RKO (cell line): ENCODE measurements around the gene FOXJ2.
"Not testable (repeated sequence)": the region's sequence is repeated elsewhere in the genome, so short reads cannot be mapped to it uniquely, and the experiment has no call there.

Experiments used
- DNase-seq: peaks from one replicate; pipeline ENCODE4 v3.0.0-alpha.2; 2016; ENCODE audit warnings: low spot score

Gene FOXJ2

DNA sequence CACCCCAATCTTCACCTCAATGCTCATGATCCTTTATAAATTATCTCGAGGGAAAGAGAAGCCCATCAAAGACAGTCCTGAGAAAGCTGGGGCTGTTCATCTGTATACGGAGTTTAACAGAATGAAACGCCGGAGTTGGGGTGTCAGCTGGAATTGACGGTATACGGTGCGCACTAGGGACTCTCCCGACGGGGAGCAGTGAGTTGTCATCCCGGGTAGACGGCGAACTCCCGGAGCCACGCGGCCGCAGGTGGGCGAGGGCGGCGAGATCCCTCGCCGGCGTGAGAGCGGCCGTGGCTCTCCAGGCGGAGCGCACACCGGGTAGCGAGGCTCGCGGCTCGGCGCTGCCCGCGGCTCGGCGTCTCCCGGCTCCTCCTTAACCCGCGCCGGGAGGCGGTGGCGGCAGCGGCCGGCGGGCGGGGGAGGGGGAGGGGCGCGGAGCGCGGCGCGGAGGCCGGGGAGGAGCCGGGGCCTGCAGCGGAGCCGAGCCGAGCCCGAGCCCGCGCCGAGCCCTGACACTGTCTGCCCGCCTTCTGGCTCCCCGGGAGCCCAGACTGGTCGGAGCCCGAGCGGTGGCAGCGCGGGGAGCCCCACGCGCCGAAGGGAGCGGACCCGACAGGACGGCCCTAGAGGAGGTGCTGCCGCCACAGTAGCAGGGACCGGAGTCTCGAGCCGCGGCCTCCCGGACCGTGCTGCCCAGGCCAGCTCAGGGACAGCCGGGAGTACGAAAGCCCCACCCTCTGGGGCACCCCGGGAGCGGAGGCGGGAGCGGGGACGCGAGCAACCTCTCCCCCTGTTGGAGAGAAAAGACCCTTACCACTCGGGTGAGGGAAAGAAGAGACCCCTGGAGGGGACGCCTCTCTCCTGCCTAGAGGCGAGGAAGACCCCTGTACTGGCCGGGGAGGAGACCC lies at the start of gene FOXJ2:
Gene FOXJ2, plus strand, starts transcription at position 475 of the 911 bp plus-strand sequence. CDS start 7,117 bp downstream, outside the sequence.
- peak; percentile 66 for DNase-seq

DNA sequence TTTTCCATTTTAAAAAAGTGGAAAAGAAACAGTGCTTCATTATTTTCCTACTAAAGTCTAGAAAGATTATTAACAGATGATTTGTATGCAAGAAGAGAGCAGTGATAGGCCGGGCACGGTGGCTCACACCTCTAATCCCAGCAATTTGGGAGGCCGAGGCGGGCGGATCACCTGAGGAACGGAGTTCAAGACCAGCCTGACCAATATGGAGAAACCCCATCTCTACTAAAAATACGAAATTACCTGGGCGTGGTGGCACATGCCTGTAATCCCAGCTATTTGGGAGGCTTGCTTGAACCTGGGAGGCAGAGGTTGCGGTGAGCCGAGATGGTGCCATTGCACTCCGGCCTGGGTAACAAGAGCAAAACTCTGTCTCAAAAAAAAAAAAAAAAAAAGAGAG lies 49.5 kb upstream of the FOXJ2 start:
- DNase-seq: not testable (repeated sequence)

DNA sequence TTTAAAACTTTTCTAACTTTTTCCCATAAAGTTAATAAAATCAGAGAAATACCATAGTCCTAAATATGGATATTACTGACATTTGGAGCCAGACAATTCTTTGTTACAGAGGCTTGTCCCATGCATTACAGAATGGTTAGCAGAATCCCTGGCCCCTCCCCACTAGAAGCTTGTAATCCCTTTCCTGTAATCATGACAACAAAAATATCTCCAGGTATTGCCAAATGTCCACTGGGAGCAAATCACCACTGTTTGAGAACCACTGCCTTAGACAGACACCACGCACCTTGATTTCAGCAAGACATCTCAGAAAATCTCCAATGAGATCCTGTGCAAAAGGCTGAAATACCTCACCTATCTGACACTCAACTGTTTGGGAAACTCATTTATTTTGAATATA lies 49.1 kb upstream of the FOXJ2 start:
- DNase-seq: not testable (repeated sequence)

DNA sequence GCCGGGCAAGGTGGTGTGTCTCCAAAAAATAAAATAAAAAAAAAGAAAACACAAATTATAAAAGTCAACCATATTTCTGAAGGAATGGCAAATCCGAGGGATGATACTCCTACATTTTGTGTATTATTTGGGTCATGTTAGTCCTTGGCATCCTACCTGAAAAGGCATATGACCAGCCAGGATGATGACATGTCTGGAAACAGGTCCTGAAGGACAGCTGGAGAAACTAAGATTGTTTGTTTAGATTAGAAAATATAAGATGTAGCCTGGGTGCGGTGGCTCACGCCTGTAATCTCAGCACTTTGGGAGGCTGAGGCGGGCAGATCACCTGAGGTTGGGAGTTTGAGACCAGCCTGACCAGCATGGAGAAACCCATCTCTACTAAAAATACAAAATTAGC lies 47.6 kb upstream of the FOXJ2 start:
- no peak for DNase-seq

DNA sequence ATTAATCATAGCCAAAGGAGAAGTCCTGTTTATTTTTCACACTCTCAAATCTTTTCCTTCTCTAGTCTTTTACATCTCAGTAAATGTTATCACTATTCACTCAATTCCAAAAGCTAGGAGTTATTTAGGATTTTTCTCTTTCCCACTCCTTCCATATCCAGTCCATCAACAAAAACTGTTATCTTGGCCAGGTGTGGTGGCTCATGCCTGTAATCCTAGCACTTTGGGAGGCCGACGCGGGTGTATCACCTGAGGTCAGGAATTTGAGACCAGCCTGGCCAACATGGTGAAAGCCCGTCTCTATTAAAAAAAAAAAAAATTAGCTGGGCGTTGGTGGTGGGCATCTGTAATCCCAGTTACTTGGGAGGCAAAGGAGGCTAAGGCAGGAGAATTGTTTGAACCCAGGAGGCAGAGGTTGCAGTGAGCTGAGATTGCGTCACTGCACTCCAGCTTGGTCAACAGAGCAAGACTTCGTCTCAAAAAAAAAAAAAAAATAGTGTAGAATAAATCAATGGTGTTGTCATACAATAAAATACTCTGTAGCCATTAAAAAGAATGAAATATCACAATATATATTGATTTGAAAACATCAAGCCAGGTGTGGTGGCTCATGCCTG lies 46.6 kb upstream of the FOXJ2 start:
- DNase-seq: no peak

DNA sequence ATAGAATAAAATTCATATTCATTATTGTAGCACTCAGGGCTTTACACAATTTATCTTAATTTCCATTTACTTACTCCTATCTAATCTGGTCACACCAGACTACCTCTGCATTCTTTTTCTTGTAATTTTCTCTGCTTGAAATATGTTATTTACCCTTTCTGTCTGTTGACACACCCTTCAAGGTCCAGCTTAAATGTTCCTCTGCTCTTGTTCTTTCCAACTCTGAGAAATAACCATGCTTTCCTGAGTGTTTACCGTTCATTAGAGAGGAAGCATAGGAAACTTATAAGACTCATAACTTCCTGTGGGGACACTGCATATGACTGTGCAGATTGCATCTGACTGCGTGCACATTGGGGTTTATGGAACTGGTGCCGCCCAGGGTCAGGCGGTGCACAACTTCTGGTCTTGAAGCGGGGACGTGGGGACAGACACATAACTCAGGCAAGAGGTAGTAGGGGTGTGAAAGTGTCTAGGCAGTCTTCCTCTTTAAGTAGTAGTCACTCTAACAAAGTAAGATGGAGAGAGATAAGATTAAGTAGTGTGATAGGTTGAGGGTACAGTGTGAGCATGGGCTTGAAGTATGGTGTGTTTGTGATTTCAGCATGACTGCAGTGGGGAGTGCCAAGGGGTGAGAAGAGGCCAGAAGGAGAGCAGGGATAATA lies 42.6 kb upstream of the FOXJ2 start:
- no peak for DNase-seq

DNA sequence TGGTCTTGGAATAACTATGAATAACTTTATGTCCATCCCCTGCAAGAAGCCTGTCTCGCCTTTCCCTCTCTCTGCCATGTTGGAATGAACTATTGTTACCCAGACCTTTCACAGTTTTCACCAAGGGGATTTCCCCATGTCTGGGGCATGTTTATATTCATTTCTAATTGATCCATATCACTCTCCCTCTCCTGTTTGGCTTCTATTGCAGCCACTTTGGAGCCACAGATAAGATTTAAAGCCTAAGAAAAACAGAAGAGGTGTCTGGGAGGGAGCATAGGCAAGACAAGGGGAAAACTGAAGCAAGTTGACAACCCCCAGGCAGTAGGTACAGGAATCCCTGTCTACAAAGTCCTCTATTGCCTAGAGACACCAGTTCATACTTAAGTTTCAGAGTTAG lies 41.0 kb upstream of the FOXJ2 start:
- no peak for DNase-seq

DNA sequence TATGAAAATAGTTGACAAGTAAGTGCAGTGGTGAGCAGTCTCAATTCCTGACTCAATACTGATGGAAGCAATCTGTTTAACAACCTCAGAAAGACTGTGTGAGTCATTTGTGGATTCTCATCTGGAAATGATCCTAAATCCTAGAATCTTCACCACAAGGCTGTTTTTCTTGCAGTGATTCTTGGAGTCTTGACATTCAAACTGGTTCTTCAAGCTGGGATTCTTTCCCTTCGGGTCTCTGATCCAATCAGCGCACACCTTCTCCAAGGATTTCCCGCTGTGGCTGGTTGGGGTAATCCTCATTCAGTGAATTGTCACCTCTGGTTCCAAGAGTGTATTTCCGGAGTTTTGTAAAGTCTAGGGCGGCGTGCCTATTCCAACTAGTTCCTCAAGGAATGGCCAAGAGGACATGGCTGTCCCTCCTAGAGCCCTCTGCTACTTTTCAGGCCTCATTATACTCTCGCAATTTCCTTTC lies 37.7 kb upstream of the FOXJ2 start:
- DNase-seq: peak; percentile 68

DNA sequence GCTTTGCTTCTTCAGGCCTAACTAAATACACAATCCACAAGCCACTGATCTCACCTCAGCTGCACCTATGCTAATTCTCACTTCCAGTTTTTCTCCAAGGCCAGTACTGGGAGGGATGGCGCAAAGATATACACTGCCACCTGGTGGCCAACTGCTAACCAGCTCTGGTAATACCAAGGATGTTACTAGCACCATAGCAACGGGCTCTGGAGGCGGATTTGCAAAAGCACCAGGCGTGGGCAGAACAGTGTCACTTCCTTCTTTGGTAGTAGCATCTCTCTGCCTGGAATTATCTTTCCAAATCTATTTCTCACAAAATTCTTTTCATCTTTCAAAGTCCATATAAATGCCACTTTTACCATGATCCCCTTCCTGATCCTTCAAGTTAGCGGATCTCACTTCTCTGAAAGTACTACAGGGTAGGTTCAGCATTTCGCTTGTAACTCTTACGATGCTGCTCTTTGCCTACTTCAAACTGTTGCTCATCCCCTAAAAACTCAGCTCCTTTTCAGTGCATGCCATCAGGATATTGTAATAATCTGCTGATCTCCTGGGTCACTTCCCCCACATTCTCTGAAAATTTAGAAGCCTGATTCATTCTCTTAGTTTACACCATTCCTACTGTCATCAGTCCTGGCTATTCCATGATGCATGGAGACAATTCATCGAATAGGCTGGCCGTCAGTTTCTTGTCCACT lies 37.1 kb upstream of the FOXJ2 start:
- DNase-seq: peak; percentile 87

DNA sequence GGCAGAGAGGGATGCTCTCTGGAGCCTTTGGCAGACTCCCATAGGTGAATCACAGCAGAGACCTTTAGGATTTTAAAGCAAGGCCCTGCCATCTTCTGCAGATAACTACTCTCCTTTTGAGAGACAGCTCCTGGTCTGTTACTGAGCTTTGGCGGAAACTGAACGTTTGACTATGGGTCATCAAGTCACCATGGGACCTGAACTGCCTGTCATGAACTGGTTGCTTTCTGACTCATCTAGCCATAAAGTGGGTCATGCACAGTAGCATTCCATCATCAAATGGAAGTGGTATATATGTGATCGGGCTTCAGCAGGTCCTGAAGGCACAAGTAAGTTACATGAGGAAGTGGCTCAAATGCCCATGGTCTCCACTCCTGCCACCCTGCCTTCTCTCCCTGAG lies 31.7 kb upstream of the FOXJ2 start:
- DNase-seq: peak; percentile 39

DNA sequence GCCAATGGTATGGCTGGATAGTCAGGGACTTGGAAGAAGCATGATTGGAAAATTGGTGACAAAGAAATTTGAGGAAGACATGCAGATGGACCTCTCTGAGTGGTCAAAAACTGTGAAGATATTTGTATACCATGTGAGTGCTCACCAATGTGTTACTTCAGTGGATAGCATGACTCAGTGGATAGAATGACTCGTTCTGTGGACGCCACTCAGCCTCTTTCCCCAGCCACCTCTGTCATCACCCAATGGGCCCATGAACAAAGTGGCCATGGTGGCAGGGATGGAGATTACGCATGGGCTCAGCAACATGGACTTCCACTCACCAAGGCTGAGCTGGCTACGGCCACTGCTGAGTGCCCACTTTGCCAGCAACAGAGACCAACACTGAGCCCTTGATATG lies 31.0 kb upstream of the FOXJ2 start:
- peak; percentile 39 for DNase-seq

DNA sequence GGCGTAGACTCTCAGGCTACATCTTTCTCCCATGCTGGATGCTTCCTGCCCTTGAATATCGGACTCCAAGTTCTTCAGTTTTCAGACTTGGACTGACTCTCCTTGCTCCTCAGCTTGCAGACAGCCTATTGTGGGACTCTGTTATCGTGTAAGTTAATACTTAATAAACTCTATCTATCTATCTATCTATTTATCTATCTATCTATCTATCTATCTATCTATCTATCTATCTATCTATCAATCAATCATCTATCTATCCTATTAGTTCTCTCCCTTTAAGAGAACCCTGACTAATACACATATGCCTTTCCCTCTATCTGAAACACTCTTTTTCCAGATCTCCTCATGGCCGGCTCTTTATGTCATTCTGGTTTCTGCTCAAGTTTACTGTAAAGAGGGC lies 27.6 kb upstream of the FOXJ2 start:
- DNase-seq: not testable (repeated sequence)

DNA sequence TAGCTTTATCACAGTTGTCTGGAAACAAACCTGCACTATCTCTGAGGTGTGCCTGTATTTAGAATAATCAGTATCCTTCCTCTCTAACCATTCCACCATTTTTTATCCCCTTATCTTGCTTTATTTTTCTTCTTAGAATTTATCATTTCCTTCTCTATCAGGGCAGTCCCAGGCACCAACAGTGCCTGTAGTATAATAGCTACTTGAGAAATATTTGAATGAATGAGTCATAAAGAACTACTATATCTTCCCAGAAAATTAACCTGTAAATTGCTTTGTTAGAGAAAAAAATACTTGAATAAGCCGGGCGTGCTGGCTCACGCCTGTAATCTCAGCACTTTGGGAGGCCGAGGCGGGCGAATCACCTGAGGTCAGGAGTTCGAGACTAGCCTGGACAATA lies 21.2 kb upstream of the FOXJ2 start:
- DNase-seq: no peak

DNA sequence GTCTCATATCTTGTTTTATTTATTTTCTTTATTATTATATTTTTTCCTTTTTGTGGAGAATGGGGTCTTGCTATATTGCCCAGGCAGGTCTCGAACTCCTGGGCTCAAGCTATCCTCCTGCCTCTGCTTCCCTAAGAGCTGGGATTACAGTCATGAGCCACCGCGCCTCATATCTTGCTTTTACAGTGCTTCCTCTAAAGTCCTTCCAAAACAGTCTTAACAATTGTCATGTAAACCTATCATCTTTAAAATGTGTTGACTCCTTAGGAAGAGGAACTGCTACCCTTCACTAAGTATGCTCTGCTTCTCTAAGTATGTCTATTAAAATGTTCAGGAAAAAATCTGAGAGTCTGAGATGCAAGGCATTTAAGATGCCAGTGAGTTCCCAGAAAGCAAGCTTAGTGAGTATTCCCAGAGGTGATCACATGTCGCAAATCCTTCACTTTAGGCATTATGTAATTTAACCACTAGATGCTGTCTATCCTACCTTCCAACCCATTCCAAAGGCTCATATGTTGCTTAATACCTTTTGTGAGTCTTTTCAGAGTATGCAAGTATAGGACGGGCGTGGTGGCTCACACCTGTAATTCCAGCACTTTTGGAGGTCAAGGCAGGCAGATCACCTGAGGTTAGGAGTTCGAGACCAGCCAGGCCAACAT lies 19.7 kb upstream of the FOXJ2 start:
- no peak for DNase-seq

DNA sequence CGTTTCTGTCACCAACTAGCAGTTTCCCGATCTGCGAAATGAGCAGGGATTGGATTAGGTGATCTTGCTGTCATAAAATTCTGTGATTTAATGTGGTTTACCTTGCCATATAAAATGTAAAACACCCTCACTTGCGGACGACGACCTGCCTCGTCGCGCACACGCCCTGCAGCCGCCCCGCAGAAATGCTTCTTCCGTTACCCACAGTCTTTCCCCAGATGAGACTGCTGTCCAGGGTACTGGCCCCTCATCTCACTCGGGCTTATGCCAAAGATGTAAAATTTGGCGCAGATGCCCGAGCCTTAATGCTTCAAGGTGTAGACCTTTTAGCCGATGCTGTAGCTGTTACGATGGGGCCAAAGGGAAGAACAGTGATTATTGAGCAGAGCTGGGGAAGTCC lies 17.7 kb upstream of the FOXJ2 start:
- no peak for DNase-seq

DNA sequence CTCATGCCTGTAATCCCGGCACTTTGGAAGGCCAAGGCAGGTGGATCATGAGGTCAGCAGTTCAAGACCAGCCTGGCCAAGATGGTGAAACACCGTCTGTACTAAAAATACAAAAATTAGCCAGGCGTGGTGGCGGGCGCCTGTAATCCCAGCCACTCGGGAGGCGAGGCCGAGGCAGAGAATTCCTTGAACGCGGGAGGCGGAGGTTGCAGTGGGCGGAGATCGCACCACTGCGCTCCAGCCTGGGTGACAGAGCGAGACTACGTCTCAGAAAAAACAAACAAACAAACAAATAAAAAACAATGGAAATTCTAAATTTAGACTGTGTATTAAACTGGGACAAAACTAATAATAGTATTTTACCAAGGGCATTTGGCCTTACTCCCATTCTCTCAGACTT lies 14.3 kb upstream of the FOXJ2 start:
- DNase-seq: not testable (repeated sequence)

DNA sequence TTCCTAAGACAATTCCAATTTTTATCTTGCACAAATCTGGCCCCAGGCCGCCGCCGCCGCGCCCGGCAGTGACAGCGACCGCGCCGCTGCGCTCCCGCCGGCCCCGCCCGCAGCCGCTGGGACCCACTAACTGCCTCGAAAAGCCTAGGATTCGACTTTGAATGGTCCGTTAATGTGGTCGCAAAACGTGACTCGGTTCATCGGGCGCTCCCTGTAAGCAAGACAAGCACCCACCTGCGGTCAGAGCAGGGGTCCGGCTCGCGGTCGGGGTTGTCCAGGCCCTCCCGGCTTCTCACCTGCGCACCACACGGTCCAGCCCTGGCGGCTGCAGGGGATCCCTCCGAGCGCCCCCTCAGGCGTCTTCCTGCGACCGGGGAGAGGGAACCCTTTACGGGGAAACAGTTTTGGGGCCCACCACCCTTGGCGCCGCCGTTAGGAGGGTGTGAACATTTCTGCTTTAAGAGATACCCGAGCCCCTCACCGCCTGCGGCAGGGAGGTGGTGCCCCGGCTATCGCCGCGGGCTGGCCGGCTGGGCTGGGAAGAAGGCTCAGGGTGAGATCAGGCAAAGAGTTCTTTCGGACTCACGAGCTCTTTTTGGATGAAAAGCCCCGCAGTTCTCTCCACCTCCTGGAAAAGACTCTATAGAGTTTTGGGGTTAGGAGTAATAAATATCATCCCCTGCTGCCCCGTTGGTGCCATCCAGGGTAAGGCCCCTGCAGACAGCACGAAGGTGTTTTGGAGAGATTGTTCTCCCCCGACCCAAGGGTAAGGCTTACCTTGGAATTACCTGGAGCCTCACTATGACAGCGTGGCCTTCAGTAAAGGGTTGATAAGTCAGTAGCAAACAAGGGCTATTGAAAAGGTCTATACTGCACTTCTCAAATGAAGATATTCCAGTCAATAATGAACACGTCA lies 13.6 kb upstream of the FOXJ2 start:
- DNase-seq: no peak

DNA sequence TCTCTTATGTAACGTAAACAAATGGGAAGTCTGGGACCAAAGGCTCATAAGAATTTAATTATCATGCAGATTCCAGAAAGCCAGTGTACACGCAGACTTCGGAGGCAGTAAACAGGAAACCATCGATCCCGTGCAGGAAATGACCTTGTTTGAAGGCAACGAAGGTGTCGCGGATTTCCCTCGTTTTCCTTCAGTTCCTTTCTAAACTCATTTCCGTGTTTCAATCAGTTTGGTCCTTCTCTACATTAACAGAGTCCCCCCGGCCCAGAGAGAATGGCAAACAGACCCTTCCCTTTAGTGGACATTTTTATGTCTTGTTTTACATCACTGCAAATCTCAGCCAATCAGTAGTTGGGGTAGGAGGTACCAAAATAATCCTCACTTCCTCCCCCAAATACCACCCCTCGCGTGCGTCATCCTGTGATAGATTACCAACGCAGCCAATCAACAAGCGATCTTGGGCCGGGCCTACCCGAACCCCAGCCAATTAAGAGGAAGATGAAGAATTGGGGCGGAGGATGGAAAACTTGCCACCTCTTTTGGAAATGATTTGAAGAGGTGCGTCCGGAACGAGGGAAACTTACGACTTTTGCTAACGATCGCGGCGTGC lies 6.1 kb upstream of the FOXJ2 start:
- peak; percentile 98 for DNase-seq

DNA sequence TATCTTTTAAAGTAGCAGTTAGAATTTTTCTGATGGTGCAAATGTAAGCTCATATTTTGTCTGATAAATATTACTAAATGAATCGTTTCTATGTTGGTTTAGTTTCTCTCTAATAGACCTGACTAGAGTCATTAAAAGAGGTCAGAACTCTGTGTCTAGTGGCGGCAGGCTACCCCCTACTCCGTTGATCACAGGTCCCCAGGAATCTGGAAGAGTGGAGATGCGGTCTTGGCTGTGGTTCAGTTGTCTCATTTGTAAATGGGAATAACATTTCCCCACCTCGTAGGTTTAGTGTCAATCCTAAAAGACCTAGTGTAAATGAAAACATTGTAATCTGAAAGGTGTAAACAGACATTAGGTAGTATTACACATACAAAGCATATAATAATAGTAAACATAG lies 4.7 kb upstream of the FOXJ2 start:
- DNase-seq: no peak

DNA sequence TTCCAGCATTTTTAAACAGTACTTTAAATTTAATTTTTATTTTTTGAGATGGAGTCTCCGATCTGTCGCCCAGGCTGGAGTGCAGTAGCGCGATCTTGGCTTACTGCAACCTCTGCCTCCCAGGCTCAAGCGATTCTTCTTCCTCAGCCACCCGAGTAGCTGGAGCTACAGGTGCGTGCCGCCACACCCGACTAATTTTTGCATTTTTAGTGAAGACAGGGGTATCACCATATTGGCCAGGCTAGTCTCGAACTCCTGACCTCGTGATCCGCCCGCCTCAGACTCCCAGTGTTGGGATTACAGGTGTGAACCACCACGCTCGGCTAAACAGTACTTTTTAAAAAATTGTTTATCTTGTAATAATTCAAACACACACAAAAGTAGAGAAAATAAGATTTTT lies 4.2 kb upstream of the FOXJ2 start:
- DNase-seq: no peak
